OCI-LY3 (cell line): ENCODE measurements around the gene TNFRSF9.

ENCODE experiments used
- EZH2phosphoT487 ChIP-seq: fragments of 200-600 bp; shearing (Covaris generic); IDR thresholded peaks from 2 replicates; pipeline ENCODE4 v1.6.1; 2018; ENCODE audit warnings: antibody characterized with exemption, mixed run types, low read depth
- TF ChIP-seq, protein P1 (sequence below): fragments of 200-600, 300-600 bp; sonication (generic); IDR thresholded peaks from 2 replicates; pipeline ENCODE4 v1.5.1; 2014; ENCODE audit warnings: antibody characterized with exemption, low read length, low read depth

DNA sequence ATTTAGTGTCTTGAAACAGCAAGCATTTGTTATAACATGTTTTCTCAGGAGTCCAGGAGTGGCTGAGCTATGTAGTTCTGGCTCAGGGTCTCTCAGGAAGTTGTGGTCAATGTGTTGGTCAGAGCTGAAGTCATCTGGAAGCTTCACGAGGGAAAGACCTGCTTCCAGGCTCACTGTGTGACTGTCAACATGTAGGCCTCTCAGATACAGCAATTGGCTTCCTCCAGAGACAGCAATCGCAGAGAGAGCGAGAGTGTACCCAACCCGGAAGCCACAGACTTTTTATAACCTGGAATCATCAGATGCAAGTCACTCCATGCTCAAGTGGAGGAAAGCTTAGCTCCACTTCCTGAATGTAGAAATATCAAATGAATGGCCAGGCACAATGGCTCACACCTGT lies 40.9 kb downstream of the TNFRSF9 start:
- TF ChIP-seq, protein P1, sequence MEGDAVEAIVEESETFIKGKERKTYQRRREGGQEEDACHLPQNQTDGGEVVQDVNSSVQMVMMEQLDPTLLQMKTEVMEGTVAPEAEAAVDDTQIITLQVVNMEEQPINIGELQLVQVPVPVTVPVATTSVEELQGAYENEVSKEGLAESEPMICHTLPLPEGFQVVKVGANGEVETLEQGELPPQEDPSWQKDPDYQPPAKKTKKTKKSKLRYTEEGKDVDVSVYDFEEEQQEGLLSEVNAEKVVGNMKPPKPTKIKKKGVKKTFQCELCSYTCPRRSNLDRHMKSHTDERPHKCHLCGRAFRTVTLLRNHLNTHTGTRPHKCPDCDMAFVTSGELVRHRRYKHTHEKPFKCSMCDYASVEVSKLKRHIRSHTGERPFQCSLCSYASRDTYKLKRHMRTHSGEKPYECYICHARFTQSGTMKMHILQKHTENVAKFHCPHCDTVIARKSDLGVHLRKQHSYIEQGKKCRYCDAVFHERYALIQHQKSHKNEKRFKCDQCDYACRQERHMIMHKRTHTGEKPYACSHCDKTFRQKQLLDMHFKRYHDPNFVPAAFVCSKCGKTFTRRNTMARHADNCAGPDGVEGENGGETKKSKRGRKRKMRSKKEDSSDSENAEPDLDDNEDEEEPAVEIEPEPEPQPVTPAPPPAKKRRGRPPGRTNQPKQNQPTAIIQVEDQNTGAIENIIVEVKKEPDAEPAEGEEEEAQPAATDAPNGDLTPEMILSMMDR, result no peak
- TF ChIP-seq EZH2phosphoT487, result no peak
